HG03457 (cell line): ENCODE data around the gene LRSAM1.

Experiments used
- ATAC-seq: cut with Tn5 transposase; IDR thresholded peaks from one replicate; pipeline ENCODE4 v1.9.1; 2021; ENCODE audit warnings: moderate number of reproducible peaks; ENCODE audit not compliant: unreplicated experiment

LRSAM1 gene

GRCh38 chr9:127546125-127546832, 95.0 kb downstream of the LRSAM1 start:
- no peak for ATAC-seq

- ATAC-seq: no peak
These were observed 97.1 kb downstream of the LRSAM1 start for GRCh38 chr9:127548352-127548881.

- no peak for ATAC-seq
These were observed 97.9 kb downstream of the LRSAM1 start for GRCh38 chr9:127549218-127549617.

- ATAC-seq: no peak
These were observed 98.4 kb downstream of the LRSAM1 start for GRCh38 chr9:127549751-127550150.

- ATAC-seq: no peak
These were observed 99.0 kb downstream of the LRSAM1 start for GRCh38 chr9:127550282-127550681.

GRCh38 chr9:127550751-127551150, 99.4 kb downstream of the LRSAM1 start:
- ATAC-seq: no peak
